Erythroblast (primary cell): ENCODE measurements around the gene CTIF.

Source experiments
- GATA1 ChIP-seq: IDR thresholded peaks from 2 replicates; pipeline ENCODE4 v1.6.1; 2011; ENCODE audit warnings: low read depth, mild to moderate bottlenecking, control low read depth, low read length, moderate library complexity
- POLR2A ChIP-seq: IDR thresholded peaks from 2 replicates; pipeline ENCODE4 v1.6.1; 2011; ENCODE audit warnings: mild to moderate bottlenecking, low read length

- TF ChIP-seq POLR2A, result no peak
- TF ChIP-seq GATA1, result no peak
Measured at GRCh38 chr18:48766487-48766886, 227.7 kb downstream of the CTIF start.
